SK-N-SH (cell line): Measurements from ENCODE around the gene SRGAP3. TPM values are rescaled to one million over a fixed set of nuclear protein-coding genes. Genes with fewer than 3 reads are reported as not detected.

Experiments used
- CTCF ChIA-PET: fragments of 300-600, 350-600 bp; formaldehyde crosslinking; extraction: SDS; loops from one replicate; lab custom pipeline; 2021; lab: Yijun Ruan, JAX
- POLR2A ChIA-PET: fragments of 350-600 bp; sonication (Branson Sonifier 250); formaldehyde crosslinking; extraction: SDS; loops from one replicate; lab custom pipeline; 2020; ENCODE audit warnings: antibody characterized with exemption, inconsistent platforms; lab: Yijun Ruan, JAX
- DNase-seq: peaks from one replicate; pipeline ENCODE4 v3.0.0; 2012
- H2AFZ ChIP-seq: fragments of 200-600 bp; sonication (generic); 2 replicates; pipeline ENCODE4 v1.8.1; 2016; ENCODE audit warnings: antibody characterized with exemption, mild to moderate bottlenecking, low read depth
- H3F3A ChIP-seq: fragments of 200-600 bp; sonication (generic); replicated peaks from 2 replicates; pipeline ENCODE3; 2016; ENCODE audit warnings: antibody characterized with exemption, mild to moderate bottlenecking; ENCODE audit not compliant: insufficient read depth
- H3K27ac ChIP-seq, 2 experiments: fragments of 200-500 bp in 1 of 2; fragments of 200-600 bp in 1 of 2; sonication (Bioruptor generic) in 1 of 2; sonication (generic), shearing (Covaris generic) in 1 of 2; 2 replicates each; pipeline versions ENCODE4 v1.5.1 to v1.6.1; 2014 to 2016; ENCODE audit warnings: low read depth in 2 of 2, inconsistent platforms in 1 of 2, low read length in 1 of 2, mild to moderate bottlenecking in 1 of 2, mixed read lengths in 1 of 2
- H3K27me3 ChIP-seq: fragments of 200-600 bp; sonication (generic), shearing (Covaris generic); 2 replicates; pipeline ENCODE4 v1.6.1; 2016; ENCODE audit warnings: mixed run types; ENCODE audit not compliant: insufficient read depth
- H3K36me3 ChIP-seq, 2 experiments: fragments of 200-500 bp in 1 of 2; fragments of 200-600 bp in 1 of 2; sonication (Bioruptor generic) in 1 of 2; sonication (generic) in 1 of 2; replicated peaks in 1 of 2; 2 replicates each; pipeline versions ENCODE3 to v1.5.1; 2014 to 2016; ENCODE audit warnings: low read length in 1 of 2, mild to moderate bottlenecking in 1 of 2; ENCODE audit not compliant: insufficient read depth in 2 of 2, control insufficient read depth in 1 of 2
- H3K4me1 ChIP-seq, 2 experiments: fragments of 200-500 bp in 1 of 2; fragments of 200-600 bp in 1 of 2; sonication (Bioruptor generic) in 1 of 2; sonication (generic), shearing (Covaris generic) in 1 of 2; 2 replicates each; pipeline versions ENCODE4 v1.5.1 to v1.6.1; 2014 to 2016; ENCODE audit warnings: low read depth in 1 of 2, low read length in 1 of 2, mixed run types in 1 of 2; ENCODE audit not compliant: insufficient read depth in 2 of 2, control insufficient read depth in 1 of 2
- H3K4me2 ChIP-seq: fragments of 200-600 bp; sonication (generic), shearing (Covaris generic); 2 replicates; pipeline ENCODE4 v1.6.1; 2017; ENCODE audit warnings: mixed run types
- H3K4me3 ChIP-seq, 2 experiments: fragments of 200-500 bp in 1 of 2; fragments of 200-600 bp in 1 of 2; sonication (Bioruptor generic) in 1 of 2; sonication (generic), shearing (Covaris generic) in 1 of 2; 2 replicates each; pipeline versions ENCODE4 v1.5.1 to v1.8.1; 2014 to 2016; ENCODE audit warnings: low read depth in 2 of 2, inconsistent platforms in 1 of 2, low read length in 1 of 2, mild to moderate bottlenecking in 1 of 2, mixed read lengths in 1 of 2, moderate library complexity in 1 of 2
- H3K79me2 ChIP-seq: fragments of 200-600 bp; sonication (generic); 2 replicates; pipeline ENCODE4 v1.8.1; 2017; ENCODE audit warnings: mild to moderate bottlenecking; ENCODE audit not compliant: insufficient read depth
- H3K9ac ChIP-seq: fragments of 200-600 bp; sonication (generic); 2 replicates; pipeline ENCODE4 v1.6.1; 2017; ENCODE audit warnings: mixed run types
- H3K9me2 ChIP-seq: fragments of 200-600 bp; sonication (generic); 2 replicates; pipeline ENCODE4 v1.6.1; 2017; ENCODE audit warnings: mixed run types
- H3K9me3 ChIP-seq: fragments of 200-600 bp; sonication (generic); 2 replicates; pipeline ENCODE4 v1.6.1; 2017; ENCODE audit warnings: mixed run types, mild to moderate bottlenecking, moderate library complexity
- H4K20me1 ChIP-seq: fragments of 200-600 bp; sonication (generic); 2 replicates; pipeline ENCODE4 v1.6.1; 2017; ENCODE audit warnings: mild to moderate bottlenecking, mixed run types; ENCODE audit not compliant: insufficient read depth
- CTCF ChIP-seq: fragments of 200-600 bp; sonication (generic); IDR thresholded peaks from 2 replicates; pipeline ENCODE4 v1.6.1; 2017; ENCODE audit warnings: antibody characterized with exemption, mild to moderate bottlenecking, moderate library complexity
- ELF1 ChIP-seq: IDR thresholded peaks from 2 replicates; pipeline ENCODE4 v1.4.0; 2012
- EZH2phosphoT487 ChIP-seq: fragments of 200-600 bp; sonication (generic); IDR thresholded peaks from 2 replicates; pipeline ENCODE4 v1.6.1; 2017; ENCODE audit warnings: low read depth, mixed run types, mild to moderate bottlenecking, antibody characterized with exemption, moderate library complexity, borderline replicate concordance
- FOXJ3 ChIP-seq: sonication (generic); formaldehyde crosslinking; IDR thresholded peaks from 2 replicates; pipeline ENCODE4 v1.5.1; 2020; ENCODE audit warnings: mild to moderate bottlenecking, missing genetic modification reagents
- GABPA ChIP-seq: IDR thresholded peaks from 2 replicates; pipeline ENCODE4 v1.4.0; 2012; ENCODE audit warnings: low read depth, mild to moderate bottlenecking
- IRF3 ChIP-seq: fragments of 150-350 bp; IDR thresholded peaks from 2 replicates; pipeline ENCODE4 v1.6.1; 2016; ENCODE audit warnings: mild to moderate bottlenecking, low read depth, low read length
- MEF2A ChIP-seq: IDR thresholded peaks from 2 replicates; pipeline ENCODE4 v1.4.0; 2012; ENCODE audit warnings: low read depth, borderline replicate concordance
- RAD21 ChIP-seq: IDR thresholded peaks from 2 replicates; pipeline ENCODE4 v1.6.1; 2012; ENCODE audit warnings: mild to moderate bottlenecking, low read length
- RCOR1 ChIP-seq: fragments of 150-350 bp; IDR thresholded peaks from 2 replicates; pipeline ENCODE4 v1.6.1; 2017; ENCODE audit warnings: antibody characterized with exemption, low read length
- REST ChIP-seq: IDR thresholded peaks from 2 replicates; pipeline ENCODE4 v1.6.1; 2012; ENCODE audit warnings: mild to moderate bottlenecking, low read depth, low read length, moderate library complexity
- RFX5 ChIP-seq: IDR thresholded peaks from 2 replicates; pipeline ENCODE4 v1.6.1; 2012; ENCODE audit warnings: mild to moderate bottlenecking, improper control_type of control experiment, low read length
- RXRA ChIP-seq: IDR thresholded peaks from 2 replicates; pipeline ENCODE4 v1.4.0; 2012; ENCODE audit warnings: low read depth, mild to moderate bottlenecking, borderline replicate concordance
- SMC3 ChIP-seq: IDR thresholded peaks from 2 replicates; pipeline ENCODE4 v1.6.1; 2012; ENCODE audit warnings: low read depth, low read length, improper control_type of control experiment
- TCF12 ChIP-seq: IDR thresholded peaks from 2 replicates; pipeline ENCODE4 v1.4.0; 2012
- YY1 ChIP-seq: IDR thresholded peaks from 2 replicates; pipeline ENCODE4 v1.4.0; 2012; ENCODE audit warnings: low read depth, mild to moderate bottlenecking
- ZBTB33 ChIP-seq: IDR thresholded peaks from 2 replicates; pipeline ENCODE4 v1.4.0; 2012; ENCODE audit warnings: low read depth, borderline replicate concordance
- WGBS: methylation state at CpG from one replicate; pipeline ENCODE4 v1.1.6; 2017; ENCODE audit warnings: low lambda C conversion rate; 5-methylcytosine and 5-hydroxymethylcytosine counted together
- polyA plus RNA-seq, 3 experiments: library from polyadenylated mRNA; depleted of rRNA; stranded (reverse); fragments of >200 nt; gene quantifications; 2 replicates each; pipeline ENCODE4 v1.2.3, GENCODE V29; 2012

SRGAP3 gene
- polyA plus RNA-seq, 1 of the 3 experiments (the other 2 are of a cell fraction) = 2.8 TPM

GRCh38 chr3:8984081-8984480 is 265.4 kb downstream of the SRGAP3 start:
- Histone ChIP-seq H3K4me1 (peaks cover 0 to 6% of the 10 kb centered on the region in 2 experiments; a peak in 1 of 4 replicates), H3K4me2 (no peak overlapping the region), H3K27ac (no peak overlapping the region), H3K36me3 (no peaks in the 10 kb centered on the region), H3K27me3 (no peaks in the 10 kb centered on the region), H3K79me2 (no peaks in the 10 kb centered on the region), H3K9me3 (no peaks in the 10 kb centered on the region), H3K9ac (no peak overlapping the region), H3F3A (no peaks in the 10 kb centered on the region), H4K20me1 (no peaks in the 10 kb centered on the region), H2AFZ (no peak overlapping the region), H3K9me2 (no peaks in the 10 kb centered on the region), H3K4me3 (no peak overlapping the region)
- 84% methylated on average over 6 of the region's 6 CpGs for WGBS
- POLR2A ChIA-PET = no interaction called here
- no peak for TF ChIP-seq TCF12
- TF ChIP-seq RFX5 = no peak
- no peak for TF ChIP-seq CTCF
- TF ChIP-seq SMC3 = no peak
- no peak for TF ChIP-seq FOXJ3 (CRISPR knock-in tag)
- no peak for TF ChIP-seq REST
- no peak for TF ChIP-seq RAD21
- no peak for TF ChIP-seq ELF1
- TF ChIP-seq ZBTB33 = no peak
- TF ChIP-seq RXRA = no peak
- no peak for TF ChIP-seq MEF2A
- TF ChIP-seq YY1 = no peak
- TF ChIP-seq IRF3 = no peak
- TF ChIP-seq RCOR1 = no peak
- TF ChIP-seq GABPA = no peak
- no peak for TF ChIP-seq EZH2phosphoT487
- CTCF ChIA-PET = interaction anchor here (1.2 to 1.7 kb wide), 3 partner anchors 10 to 318 kb away, joined by 3 to 4 read pairs (median 4); partner anchors contain the start of gene OXTR
- no peak for DNase-seq
